Spleen (tissue), 11 donors: Measurements from ENCODE around the gene AQP12A. TPM values are rescaled to one million over a fixed set of nuclear protein-coding genes. Genes with fewer than 3 reads are reported as not detected.
A peak's percentile ranks its signal among the peaks of the same experiment; 100 is the strongest.
"Not testable (repeated sequence)": the region's sequence is repeated elsewhere in the genome, so short reads cannot be mapped to it uniquely, and the experiment has no call there.

Experiments used
- DNase-seq: peaks from one replicate; pipeline ENCODE4 v3.0.0-alpha.2; 2020
- H3K27ac ChIP-seq, 8 donors: fragments of 200-600 bp; sonication (generic) in 7 of 8; 1 replicate in 4 of 8; 2 replicates in 4 of 8; pipeline versions ENCODE4 v1.5.0 to v1.8.0; 2016 to 2021; ENCODE audit warnings: inconsistent platforms in 4 of 8, mild to moderate bottlenecking in 4 of 8, moderate library complexity in 1 of 8
- H3K27me3 ChIP-seq, 7 donors: fragments of 200-600 bp; sonication (generic) in 6 of 7; replicated peaks in 1 of 7; 1 replicate in 4 of 7; 2 replicates in 3 of 7; pipeline versions ENCODE4 v1.5.0 to v1.8.0; 2016 to 2021; ENCODE audit warnings: inconsistent platforms in 3 of 7, mild to moderate bottlenecking in 1 of 7
- H3K36me3 ChIP-seq, 6 donors: fragments of 200-600 bp; sonication (generic) in 5 of 6; 1 replicate in 4 of 6; 2 replicates in 2 of 6; pipeline versions ENCODE4 v1.5.0 to v1.8.0; 2016 to 2021; ENCODE audit warnings: inconsistent platforms in 2 of 6
- H3K4me1 ChIP-seq, 6 donors: fragments of 200-600 bp; sonication (generic) in 5 of 6; 1 replicate in 3 of 6; 2 replicates in 3 of 6; pipeline versions ENCODE4 v1.5.0 to v1.8.0; 2016 to 2021; ENCODE audit warnings: inconsistent platforms in 3 of 6
- H3K4me3 ChIP-seq, 8 donors: fragments of 200-600 bp; sonication (generic) in 7 of 8; 1 replicate in 4 of 8; 2 replicates in 4 of 8; pipeline versions ENCODE4 v1.5.0 to v1.8.0; 2016 to 2021; ENCODE audit warnings: inconsistent platforms in 4 of 8, mild to moderate bottlenecking in 4 of 8, moderate library complexity in 2 of 8
- H3K9me3 ChIP-seq, 8 donors: fragments of 200-600 bp; sonication (generic) in 7 of 8; 1 replicate in 4 of 8; 2 replicates in 4 of 8; pipeline versions ENCODE4 v1.5.0 to v1.8.0; 2016 to 2021; ENCODE audit warnings: inconsistent platforms in 4 of 8
- CTCF ChIP-seq, 11 experiments: fragments of 200-600 bp in 7 of 11; fragments of 450-650 bp in 4 of 11; sonication (generic) in 4 of 11; IDR thresholded peaks in 8 of 11; conservative IDR thresholded peaks in 3 of 11; 1 replicate in 7 of 11; 2 replicates in 4 of 11; pipeline versions ENCODE4 v1.4.0 to v1.8.0; 2016 to 2021; ENCODE audit warnings: antibody characterized with exemption in 11 of 11, inconsistent platforms in 4 of 11, mild to moderate bottlenecking in 1 of 11
- POLR2A ChIP-seq, 3 donors: fragments of 450-650 bp; IDR thresholded peaks; one replicate each; pipeline ENCODE4 v1.5.1; 2017; ENCODE audit warnings: antibody characterized with exemption in 3 of 3, mild to moderate bottlenecking in 1 of 3
- POLR2AphosphoS5 ChIP-seq, 3 donors: sonication (generic); formaldehyde crosslinking; IDR thresholded peaks; one replicate each; pipeline ENCODE4 v1.5.1; 2017; ENCODE audit warnings: antibody characterized with exemption in 3 of 3
- WGBS, 5 donors: extraction: QIAGEN DNeasy Blood & Tissue Kit in 3 of 5; methylation state at CpG; one replicate each; pipeline versions ENCODE4 v1.1.5 to v1.1.7; 2013 to 2018; 5-methylcytosine and 5-hydroxymethylcytosine counted together
- intact Hi-C: fragments of 100-400 bp; cut with DNase I; formaldehyde crosslinking; loops from one replicate; pipeline ENCODE4 v1.15.0; 2023; ENCODE audit warnings: low total_unique reads
- polyA plus RNA-seq, 3 donors: library from polyadenylated mRNA; stranded (reverse); fragments of 200-250 nt; gene quantifications; one replicate each; pipeline ENCODE4 v1.2.1, GENCODE V29; 2013
- total RNA-seq, 7 donors: library from RNA; depleted of rRNA in 3 of 7; stranded (reverse); fragments of >200 nt in 3 of 7; fragmentation: NEBNext Ultra II Directional in 4 of 7; extraction: Animal tissue kit (Norgen Biotek cat#: 25700) in 4 of 7; gene quantifications; one replicate each; pipeline versions ENCODE4 v1.1.0 to v1.2.1, GENCODE V29; 2016 to 2021
- donor health status: healthy with polysubstance abuse.
- donor health status: DM: no; HTN: no; CAD: no; lungs with moderate emphysema.
- donor health status: DM: no; HTN: no; CAD: no.
- donor health status: Bipolar disorder and iron deficiency.
- donor health status: healthy.
- donor health status: DM: no; HTN: no; CAD: no.
- donor health status: DM: yes; HTN: yes; CAD: no.

Gene AQP12A
- total and polyA plus RNA-seq, 10 donors = 1.6 to 1.8 TPM; not detected in 8

- no peaks in the 10 kb centered on the region for H3K36me3 ChIP-seq
- no peak overlapping the region for H3K4me3 ChIP-seq
- no peaks in the 10 kb centered on the region for H3K9me3 ChIP-seq
- intact Hi-C loops = no loop called here
- DNase-seq = no peak
- H3K27me3 ChIP-seq = no peaks in the 10 kb centered on the region
- WGBS, 5 donors = 80 to 88% (median 83%) methylated on average over 12 to 20 of the region's 20 CpGs
- H3K4me1 ChIP-seq = peaks cover 0 to 8% (median 0%) of the 10 kb centered on the region in 6 donors
- TF ChIP-seq POLR2AphosphoS5 (IDR thresholded peaks at IDR 0.05) (no peak), CTCF (IDR thresholded peaks at IDR 0.05 in 8 of 11, conservative IDR thresholded peaks at IDR 0.05 in 3 of 11) (no peak), POLR2A (IDR thresholded peaks at IDR 0.05) (no peak)
- no peak overlapping the region for H3K27ac ChIP-seq
Measured at GRCh38 chr2:240687045-240687740, 4.5 kb upstream of the AQP12A start.

GRCh38 chr2:240687741-240688552 is 3.7 kb upstream of the AQP12A start:
- Histone ChIP-seq H3K9me3 (no peaks in the 10 kb centered on the region), H3K4me1 (peaks cover 0 to 8% (median 0%) of the 10 kb centered on the region in 6 donors), H3K27ac (no peak overlapping the region), H3K4me3 (no peak overlapping the region), H3K36me3 (no peaks in the 10 kb centered on the region), H3K27me3 (no peaks in the 10 kb centered on the region)
- WGBS, 5 donors = 80 to 90% (median 86%) methylated on average over 3 to 14 of the region's 14 CpGs
- intact Hi-C loops = no loop called here
- no peak for TF ChIP-seq POLR2AphosphoS5 (IDR thresholded peaks at IDR 0.05)
- TF ChIP-seq CTCF (IDR thresholded peaks at IDR 0.05 in 8 of 11, conservative IDR thresholded peaks at IDR 0.05 in 3 of 11) = no peak
- no peak for TF ChIP-seq POLR2A (IDR thresholded peaks at IDR 0.05)
- no peak for DNase-seq

DNA sequence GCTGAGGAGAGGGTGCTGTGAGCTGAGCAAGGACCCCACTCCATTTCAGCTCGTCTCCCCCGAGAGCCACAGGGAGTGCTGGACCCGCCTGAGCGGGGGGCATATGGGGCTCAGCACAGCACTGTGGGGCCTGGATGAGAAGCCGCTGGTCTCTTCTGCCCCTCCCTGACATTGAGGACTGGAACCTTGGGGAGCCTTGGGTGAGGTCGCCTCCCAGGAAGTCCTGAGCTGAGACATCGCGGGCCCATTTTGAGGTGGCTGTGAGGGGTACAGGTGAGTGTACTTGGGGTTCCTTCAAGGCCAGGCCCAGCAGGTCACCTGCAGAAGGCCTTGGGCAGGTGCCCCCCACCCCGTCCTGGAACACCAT is 3.1 kb upstream of the AQP12A start:
- intact Hi-C loops = no loop called here
- no peak overlapping the region for H3K4me3 ChIP-seq
- no peaks in the 10 kb centered on the region for H3K27me3 ChIP-seq
- WGBS, 5 donors = 79 to 96% (median 89%) methylated on average over 4 to 9 of the region's 9 CpGs
- no peaks in the 10 kb centered on the region for H3K36me3 ChIP-seq
- peak; percentile 60 for DNase-seq
- no peak overlapping the region for H3K27ac ChIP-seq
- H3K4me1 ChIP-seq = peaks cover 0 to 8% (median 0%) of the 10 kb centered on the region in 6 donors
- H3K9me3 ChIP-seq = no peaks in the 10 kb centered on the region
- TF ChIP-seq POLR2A (IDR thresholded peaks at IDR 0.05) (no peak), CTCF (IDR thresholded peaks at IDR 0.05 in 8 of 11, conservative IDR thresholded peaks at IDR 0.05 in 3 of 11) (no peak), POLR2AphosphoS5 (IDR thresholded peaks at IDR 0.05) (no peak)

DNA sequence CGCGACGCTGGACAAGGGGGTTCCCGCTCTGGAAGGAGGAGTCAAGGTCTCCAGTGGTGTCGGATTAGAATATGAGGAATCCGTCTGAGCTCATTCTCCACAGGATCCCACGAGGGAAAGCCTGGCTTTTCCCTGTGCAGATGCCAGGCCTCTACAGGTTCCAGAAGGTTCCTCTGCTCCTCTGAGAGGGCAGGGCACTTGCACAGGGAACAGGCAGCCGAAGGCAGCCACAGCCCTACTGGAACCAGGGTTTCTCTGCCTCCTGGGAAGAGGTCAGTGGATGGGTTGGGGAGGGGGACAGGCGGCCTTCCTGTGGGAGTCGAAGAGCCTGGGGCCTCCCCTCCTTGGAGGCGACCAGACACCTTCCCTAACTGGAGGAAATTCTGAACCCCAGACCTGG is 1.7 kb upstream of the AQP12A start:
- TF ChIP-seq POLR2A (IDR thresholded peaks at IDR 0.05) (no peak), POLR2AphosphoS5 (IDR thresholded peaks at IDR 0.05) (no peak), CTCF (IDR thresholded peaks at IDR 0.05 in 8 of 11, conservative IDR thresholded peaks at IDR 0.05 in 3 of 11) (no peak)
- intact Hi-C loops = no loop called here
- no peak for DNase-seq
- H3K27ac ChIP-seq = no peak overlapping the region
- no peak overlapping the region for H3K4me3 ChIP-seq
- H3K36me3 ChIP-seq = no peaks in the 10 kb centered on the region
- H3K4me1 ChIP-seq = peaks cover 0 to 5% (median 0%) of the 10 kb centered on the region in 6 donors
- H3K27me3 ChIP-seq = no peaks in the 10 kb centered on the region
- 70 to 86% (median 82%) methylated on average over 10 to 11 of the region's 11 CpGs for WGBS, 5 donors
- no peaks in the 10 kb centered on the region for H3K9me3 ChIP-seq

GRCh38 chr2:240690421-240691074 is 1.1 kb upstream of the AQP12A start:
- H3K9me3 ChIP-seq, H3K27ac ChIP-seq, H3K27me3 ChIP-seq, H3K36me3 ChIP-seq, H3K4me3 ChIP-seq, H3K4me1 ChIP-seq, intact Hi-C loops, DNase-seq: not testable (repeated sequence)
- 53 to 87% (median 73%) methylated on average over 5 to 8 of the region's 18 CpGs for WGBS, 5 donors

GRCh38 chr2:240691075-240691427 is 615 bp upstream of the AQP12A start:
- H3K27me3 ChIP-seq, intact Hi-C loops, H3K9me3 ChIP-seq, H3K4me1 ChIP-seq, DNase-seq, H3K27ac ChIP-seq, H3K36me3 ChIP-seq, H3K4me3 ChIP-seq: not testable (repeated sequence)
- WGBS, 5 donors = 44 to 71% (median 55%) methylated on average over 1 of the region's 2 CpGs; no CpG with 5 or more reads in 2 of the 5 donors
